Psoas muscle (tissue), 8 donors: ENCODE measurements around the gene CCNH. TPM values are rescaled to one million over a fixed set of nuclear protein-coding genes. Genes with fewer than 3 reads are reported as not detected.
A peak's percentile ranks its signal among the peaks of the same experiment; 100 is the strongest.

Source experiments
- ATAC-seq, 4 donors: fragments of 200-7000 bp; cut with Tn5 transposase; one replicate each; pipeline ENCODE4 v1.9.1; 2020; ENCODE audit warnings: moderate library complexity in 3 of 4, mild to moderate bottlenecking in 2 of 4
- DNase-seq, 2 donors: peaks; one replicate each; pipeline ENCODE4 v3.0.0-alpha.2; 2020
- H3K27ac ChIP-seq: fragments of 200-600 bp; one replicate; pipeline ENCODE4 v1.8.0; 2022
- H3K27me3 ChIP-seq, 3 donors: fragments of 200-600 bp in 1 of 3; one replicate each; pipeline versions ENCODE4 v1.6.1 to v1.8.0; 2013 to 2022; ENCODE audit warnings: low read length in 2 of 3, mild to moderate bottlenecking in 2 of 3, moderate library complexity in 1 of 3; ENCODE audit not compliant: insufficient read depth in 3 of 3
- H3K36me3 ChIP-seq, 2 donors: fragments of 200-600 bp in 1 of 2; one replicate each; pipeline versions ENCODE4 v1.6.1 to v1.8.0; 2013 to 2022; ENCODE audit warnings: low read depth in 1 of 2, mild to moderate bottlenecking in 1 of 2, moderate library complexity in 1 of 2; ENCODE audit not compliant: insufficient read depth in 1 of 2
- H3K4me1 ChIP-seq: fragments of 200-600 bp; one replicate; pipeline ENCODE4 v1.8.0; 2022
- H3K4me3 ChIP-seq: fragments of 200-600 bp; one replicate; pipeline ENCODE4 v1.8.0; 2022; ENCODE audit warnings: mild to moderate bottlenecking
- H3K9me3 ChIP-seq: fragments of 200-600 bp; one replicate; pipeline ENCODE4 v1.8.0; 2022
- CTCF ChIP-seq: fragments of 200-600 bp; IDR thresholded peaks from one replicate; pipeline ENCODE4 v1.8.0; 2022; ENCODE audit warnings: antibody characterized with exemption
- WGBS, 3 donors: extraction: QIAGEN DNeasy Blood & Tissue Kit; methylation state at CpG; one replicate each; pipeline versions ENCODE4 v1.1.6 to v1.1.7; 2013; 5-methylcytosine and 5-hydroxymethylcytosine counted together
- intact Hi-C, 2 donors: fragments of 100-400 bp; cut with DNase I; formaldehyde crosslinking; loops; one replicate each; pipeline versions ENCODE4 v1.11.0 to v1.14.2; 2022
- polyA plus RNA-seq, 3 donors: library from polyadenylated mRNA; stranded (reverse); fragments of 200-250 nt; gene quantifications; one replicate each; pipeline ENCODE4 v1.2.3, GENCODE V29; 2013
- total RNA-seq, 4 donors: library from RNA; stranded (reverse); fragmentation: NEBNext Ultra II Directional in 2 of 4; extraction: Animal tissue kit (Norgen Biotek cat#: 25700) in 2 of 4; gene quantifications; one replicate each; pipeline versions ENCODE4 v1.2.1 to v1.2.4, GENCODE V29; 2021 to 2023
- donor health status: healthy with polysubstance abuse.
- donor health status: DM: no; HTN: no; CAD: no; lungs with moderate emphysema.
- donor health status: Bipolar disorder and iron deficiency.
- donor health status: healthy.
- donor health status: DM: yes; HTN: yes; CAD: no.
- donor health status: DM: no; HTN: no; CAD: no.
- donor health status: DM: no; HTN: no; CAD: no.
- donor health status: DM: yes; HTN: yes; CAD: no.

CCNH gene
- total and polyA plus RNA-seq, 7 donors, result 19.9 to 62.1 (median 34.3) TPM

- ATAC-seq (no peak), DNase-seq (no peak)
- no peaks in the 10 kb centered on the region for H3K9me3 ChIP-seq
- no peak for TF ChIP-seq CTCF
- no peak overlapping the region for H3K27ac ChIP-seq
- 50 to 63% (median 55%) methylated on average over 2 of the region's 2 CpGs for WGBS, 3 donors
- no peaks in the 10 kb centered on the region for H3K4me1 ChIP-seq
- H3K36me3 ChIP-seq, result peaks cover 17 to 95% of the 10 kb centered on the region in 2 donors
- intact Hi-C loops, result no loop called here
- H3K4me3 ChIP-seq, result no peak overlapping the region
- no peaks in the 10 kb centered on the region for H3K27me3 ChIP-seq
Measured at GRCh38 chr5:87388129-87388528, 24.6 kb downstream of the CCNH start.

GRCh38 chr5:87385802-87386201 is 26.9 kb downstream of the CCNH start:
- intact Hi-C loops, result no loop called here
- DNase-seq (no peak), ATAC-seq (no peak)
- H3K36me3 ChIP-seq, result peaks cover 8 to 92% of the 10 kb centered on the region in 2 donors
- H3K4me3 ChIP-seq, result no peak overlapping the region
- H3K4me1 ChIP-seq, result no peaks in the 10 kb centered on the region
- no peak overlapping the region for H3K27ac ChIP-seq
- WGBS, 3 donors, result 88 to 92% (median 88%) methylated on average over 2 of the region's 2 CpGs
- TF ChIP-seq CTCF, result no peak
- no peaks in the 10 kb centered on the region for H3K9me3 ChIP-seq
- H3K27me3 ChIP-seq, result no peaks in the 10 kb centered on the region

- Histone ChIP-seq H3K27ac (no peak overlapping the region), H3K4me1 (no peaks in the 10 kb centered on the region), H3K27me3 (no peaks in the 10 kb centered on the region), H3K9me3 (no peaks in the 10 kb centered on the region), H3K4me3 (no peak overlapping the region), H3K36me3 (peaks cover 3 to 92% of the 10 kb centered on the region in 2 donors)
- peak in 1 of 4 donors; percentile 52 for ATAC-seq
- TF ChIP-seq CTCF, result no peak
- DNase-seq, result no peak
- WGBS, 3 donors, result 21 to 54% (median 49%) methylated on average over 1 of the region's 1 CpG
- intact Hi-C loops, result no loop called here
Measured at GRCh38 chr5:87383216-87383615, 29.5 kb downstream of the CCNH start.

- H3K4me1 ChIP-seq, result no peaks in the 10 kb centered on the region
- ATAC-seq (no peak), DNase-seq (no peak)
- H3K27ac ChIP-seq, result no peak overlapping the region
- intact Hi-C loops, result no loop called here
- H3K27me3 ChIP-seq, result no peaks in the 10 kb centered on the region
- no peaks in the 10 kb centered on the region for H3K9me3 ChIP-seq
- peaks cover 2 to 92% of the 10 kb centered on the region in 2 donors for H3K36me3 ChIP-seq
- TF ChIP-seq CTCF, result no peak
- no peak overlapping the region for H3K4me3 ChIP-seq
- 97 to 99% (median 98%) methylated on average over 1 of the region's 1 CpG for WGBS, 3 donors
Measured at GRCh38 chr5:87382224-87382623, 30.5 kb downstream of the CCNH start.

GRCh38 chr5:87372705-87373104 is 40.0 kb downstream of the CCNH start:
- Histone ChIP-seq H3K27me3 (no peaks in the 10 kb centered on the region), H3K9me3 (no peaks in the 10 kb centered on the region), H3K4me3 (no peak overlapping the region), H3K27ac (no peak overlapping the region), H3K4me1 (peaks cover 22% of the 10 kb centered on the region), H3K36me3 (peaks cover 0 to 67% of the 10 kb centered on the region in 2 donors)
- 41 to 75% (median 43%) methylated on average over 2 of the region's 2 CpGs for WGBS, 3 donors
- intact Hi-C loops, result no loop called here
- ATAC-seq, result no peak
- no peak for DNase-seq
- no peak for TF ChIP-seq CTCF
